Measurements from ENCODE around the gene VAPB. TPM values are rescaled to one million over a fixed set of nuclear protein-coding genes. Genes with fewer than 3 reads are reported as not detected.

The VAPB gene
- total RNA-seq, 2 donors from 2014 or later = 23.7 to 30.8 TPM

- H3K27me3 Mint-ChIP-seq = peaks cover 8% of the 10 kb centered on the region
- H3K4me1 Mint-ChIP-seq = peaks cover 3% of the 10 kb centered on the region
- peaks cover 3% of the 10 kb centered on the region for H3K9me3 ChIP-seq (ENCODE audit: control insufficient read depth, low read length, poor library complexity, severe bottlenecking)
- no peak overlapping the region for H3K4me3 Mint-ChIP-seq
- no peaks in the 10 kb centered on the region for H3K36me3 Mint-ChIP-seq (ENCODE audit: low read depth)
- ATAC-seq (no peak), DNase-seq (no peak)
- H3K27ac Mint-ChIP-seq = peak overlapping the region; percentile 1
Measured at GRCh38 chr20:58500256-58500655, 111.2 kb downstream of the VAPB start.

Other genes with a start within 250 kb of the VAPB start
- gene ANKRD60, start 160.6 kb upstream of the VAPB start, total RNA-seq = not detected
- gene RAB22A, start 79.5 kb upstream of the VAPB start, total RNA-seq = 10 to 100 TPM; 21.7 to 22.4 TPM
- gene APCDD1L, start 126.2 kb downstream of the VAPB start, total RNA-seq = not detected

Data from T-helper 17 cell (primary cell).